Rectal smooth muscle tissue (tissue), 1 donor: Measurements from ENCODE around the gene ABO.
"Not testable (repeated sequence)": the region's sequence is repeated elsewhere in the genome, so short reads cannot be mapped to it uniquely, and the experiment has no call there.

Experiments used
- H3K27ac ChIP-seq: one replicate; pipeline ENCODE4 v1.7.0; 2013; ENCODE audit warnings: low read depth, low read length, inconsistent platforms
- H3K27me3 ChIP-seq: one replicate; pipeline ENCODE4 v1.7.0; 2013; ENCODE audit warnings: low read length; ENCODE audit not compliant: control insufficient read depth, insufficient read depth
- H3K36me3 ChIP-seq: one replicate; pipeline ENCODE4 v1.7.0; 2013; ENCODE audit warnings: low read length; ENCODE audit not compliant: control insufficient read depth, insufficient read depth
- H3K4me1 ChIP-seq: one replicate; pipeline ENCODE4 v1.7.0; 2013; ENCODE audit warnings: low read length; ENCODE audit not compliant: control insufficient read depth, insufficient read depth
- H3K4me3 ChIP-seq: one replicate; pipeline ENCODE4 v1.7.0; 2013; ENCODE audit warnings: low read length
- H3K9ac ChIP-seq: one replicate; pipeline ENCODE4 v1.7.0; 2013; ENCODE audit warnings: low read length

The ABO gene

GRCh38 chr9:133205481-133205887 is 69.5 kb downstream of the ABO start:
- not testable (repeated sequence) for H3K27me3 ChIP-seq, H3K27ac ChIP-seq, H3K4me3 ChIP-seq, H3K4me1 ChIP-seq, H3K36me3 ChIP-seq, H3K9ac ChIP-seq
